ENCODE measurements around the gene MAP3K7CL. TPM values are rescaled to one million over a fixed set of nuclear protein-coding genes. Genes with fewer than 3 reads are reported as not detected.

The MAP3K7CL gene
- total RNA-seq, 1 experiment from 2014 or later, result 0.31 TPM

DNA sequence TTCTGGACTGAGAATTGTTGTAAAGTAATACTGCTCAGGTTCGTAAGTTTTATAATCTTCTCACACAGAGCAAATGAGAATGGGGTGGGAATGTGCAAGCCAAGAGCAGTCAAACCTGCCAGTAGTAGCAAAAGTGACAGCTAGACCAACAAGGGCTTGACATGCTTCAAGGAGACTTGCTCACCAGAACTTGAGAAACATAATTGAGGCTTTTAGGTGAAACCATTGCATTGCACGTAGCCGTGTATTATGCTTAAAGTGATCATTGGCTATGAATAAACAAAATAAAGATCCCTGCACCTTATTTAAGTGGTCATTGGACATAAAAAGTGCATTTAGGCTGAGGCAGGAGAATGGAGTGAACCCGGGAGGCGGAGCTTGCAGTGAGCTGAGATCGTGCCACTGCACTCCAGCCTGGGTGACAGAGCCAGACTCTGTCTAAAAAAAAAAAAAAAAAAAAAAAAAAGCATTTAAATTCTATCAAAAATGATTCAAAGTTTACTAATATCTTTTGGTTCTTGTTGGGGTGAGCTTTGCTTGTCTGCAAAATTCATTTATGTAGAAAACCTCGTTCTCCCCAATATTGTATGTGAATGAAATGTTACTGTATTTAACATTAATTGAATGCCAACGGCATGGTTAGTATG, 45.2 kb upstream of the MAP3K7CL start:
- CTCF ChIA-PET, result no interaction called here
- no peaks in the 10 kb centered on the region for H3K36me3 ChIP-seq (ENCODE audit: control insufficient read depth, insufficient read depth, low read length)
- ATAC-seq, result no peak
- DNase-seq (ENCODE audit: low read depth, low spot score), result no peak
- no peaks in the 10 kb centered on the region for H3K4me1 ChIP-seq (ENCODE audit: control insufficient read depth, insufficient read depth, low read length)
- intact Hi-C loops (cut with micrococcal nuclease; ENCODE audit: unreplicated experiment), result no loop called here
- POLR2A ChIA-PET, result no interaction called here
- no peak for TF ChIP-seq TCF7L2 (IDR thresholded peaks at IDR 0.05; ENCODE audit: low read depth, low read length)
- no peak for TF ChIP-seq POLR2AphosphoS5 (IDR thresholded peaks at IDR 0.05; ENCODE audit: low read depth, low read length)
- TF ChIP-seq, protein P1, sequence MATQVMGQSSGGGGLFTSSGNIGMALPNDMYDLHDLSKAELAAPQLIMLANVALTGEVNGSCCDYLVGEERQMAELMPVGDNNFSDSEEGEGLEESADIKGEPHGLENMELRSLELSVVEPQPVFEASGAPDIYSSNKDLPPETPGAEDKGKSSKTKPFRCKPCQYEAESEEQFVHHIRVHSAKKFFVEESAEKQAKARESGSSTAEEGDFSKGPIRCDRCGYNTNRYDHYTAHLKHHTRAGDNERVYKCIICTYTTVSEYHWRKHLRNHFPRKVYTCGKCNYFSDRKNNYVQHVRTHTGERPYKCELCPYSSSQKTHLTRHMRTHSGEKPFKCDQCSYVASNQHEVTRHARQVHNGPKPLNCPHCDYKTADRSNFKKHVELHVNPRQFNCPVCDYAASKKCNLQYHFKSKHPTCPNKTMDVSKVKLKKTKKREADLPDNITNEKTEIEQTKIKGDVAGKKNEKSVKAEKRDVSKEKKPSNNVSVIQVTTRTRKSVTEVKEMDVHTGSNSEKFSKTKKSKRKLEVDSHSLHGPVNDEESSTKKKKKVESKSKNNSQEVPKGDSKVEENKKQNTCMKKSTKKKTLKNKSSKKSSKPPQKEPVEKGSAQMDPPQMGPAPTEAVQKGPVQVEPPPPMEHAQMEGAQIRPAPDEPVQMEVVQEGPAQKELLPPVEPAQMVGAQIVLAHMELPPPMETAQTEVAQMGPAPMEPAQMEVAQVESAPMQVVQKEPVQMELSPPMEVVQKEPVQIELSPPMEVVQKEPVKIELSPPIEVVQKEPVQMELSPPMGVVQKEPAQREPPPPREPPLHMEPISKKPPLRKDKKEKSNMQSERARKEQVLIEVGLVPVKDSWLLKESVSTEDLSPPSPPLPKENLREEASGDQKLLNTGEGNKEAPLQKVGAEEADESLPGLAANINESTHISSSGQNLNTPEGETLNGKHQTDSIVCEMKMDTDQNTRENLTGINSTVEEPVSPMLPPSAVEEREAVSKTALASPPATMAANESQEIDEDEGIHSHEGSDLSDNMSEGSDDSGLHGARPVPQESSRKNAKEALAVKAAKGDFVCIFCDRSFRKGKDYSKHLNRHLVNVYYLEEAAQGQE (IDR thresholded peaks at IDR 0.05; ENCODE audit: insufficient read depth in 1 of 2, low read depth in 2 of 2, low read length in 1 of 2), result no peak
- TF ChIP-seq, protein P2, sequence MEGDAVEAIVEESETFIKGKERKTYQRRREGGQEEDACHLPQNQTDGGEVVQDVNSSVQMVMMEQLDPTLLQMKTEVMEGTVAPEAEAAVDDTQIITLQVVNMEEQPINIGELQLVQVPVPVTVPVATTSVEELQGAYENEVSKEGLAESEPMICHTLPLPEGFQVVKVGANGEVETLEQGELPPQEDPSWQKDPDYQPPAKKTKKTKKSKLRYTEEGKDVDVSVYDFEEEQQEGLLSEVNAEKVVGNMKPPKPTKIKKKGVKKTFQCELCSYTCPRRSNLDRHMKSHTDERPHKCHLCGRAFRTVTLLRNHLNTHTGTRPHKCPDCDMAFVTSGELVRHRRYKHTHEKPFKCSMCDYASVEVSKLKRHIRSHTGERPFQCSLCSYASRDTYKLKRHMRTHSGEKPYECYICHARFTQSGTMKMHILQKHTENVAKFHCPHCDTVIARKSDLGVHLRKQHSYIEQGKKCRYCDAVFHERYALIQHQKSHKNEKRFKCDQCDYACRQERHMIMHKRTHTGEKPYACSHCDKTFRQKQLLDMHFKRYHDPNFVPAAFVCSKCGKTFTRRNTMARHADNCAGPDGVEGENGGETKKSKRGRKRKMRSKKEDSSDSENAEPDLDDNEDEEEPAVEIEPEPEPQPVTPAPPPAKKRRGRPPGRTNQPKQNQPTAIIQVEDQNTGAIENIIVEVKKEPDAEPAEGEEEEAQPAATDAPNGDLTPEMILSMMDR (IDR thresholded peaks at IDR 0.05), result no peak
- no peak for TF ChIP-seq SIN3A (IDR thresholded peaks at IDR 0.05; ENCODE audit: borderline replicate concordance, insufficient read depth, low read depth, low read length)
- H3K27ac ChIP-seq (ENCODE audit: low read length), result no peak overlapping the region
- H3K27me3 ChIP-seq (ENCODE audit: control insufficient read depth, insufficient read depth, low read length), result peaks cover 2% of the 10 kb centered on the region; the same call in 1 of the 2 replicates
- no TSS peak for BruUV-seq (replicated peaks)
- in situ Hi-C loops (cut with HindIII; ENCODE audit: low pct_unique_long_range_greater_than_20kb, low sequenced_read_pairs), result no loop called here
- no peaks in the 10 kb centered on the region for H3K9me3 ChIP-seq (ENCODE audit: control insufficient read depth, insufficient read depth, low read depth, low read length)
- no peak overlapping the region for H3K4me3 ChIP-seq (ENCODE audit: low read depth in 2 of 2, low read length in 2 of 2)

DNA sequence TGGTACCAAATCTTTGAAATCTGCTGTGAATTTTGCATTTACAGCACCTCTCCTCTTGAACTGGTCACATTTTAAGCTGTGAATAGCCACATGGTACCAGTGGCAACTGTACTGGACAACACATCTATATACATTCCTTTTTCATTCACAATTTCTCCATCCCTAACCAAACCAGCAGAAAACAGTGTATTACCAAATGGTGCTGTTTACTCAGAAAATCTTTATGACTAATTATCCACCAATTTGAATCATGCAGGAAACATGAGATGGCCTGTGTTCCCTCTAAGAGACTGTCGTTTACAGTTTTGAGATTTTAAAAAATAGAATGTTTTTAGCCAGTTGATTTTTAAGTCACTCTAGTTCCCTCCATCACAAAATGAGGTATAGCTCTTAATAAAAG, 39.4 kb upstream of the MAP3K7CL start:
- intact Hi-C loops (cut with micrococcal nuclease; ENCODE audit: unreplicated experiment), result loop anchor here (2.0 kb wide), 1 partner anchor 282 kb away; no protein-coding TSS in a partner anchor
- DNase-seq (ENCODE audit: low read depth, low spot score) (no peak), ATAC-seq (no peak)
- Histone ChIP-seq H3K4me1 (ENCODE audit: control insufficient read depth, insufficient read depth, low read length) (no peaks in the 10 kb centered on the region), H3K36me3 (ENCODE audit: control insufficient read depth, insufficient read depth, low read length) (no peaks in the 10 kb centered on the region; the same call in 1 of the 2 replicates), H3K27ac (ENCODE audit: low read length) (no peak overlapping the region), H3K27me3 (ENCODE audit: control insufficient read depth, insufficient read depth, low read length) (no peaks in the 10 kb centered on the region), H3K9me3 (ENCODE audit: control insufficient read depth, insufficient read depth, low read depth, low read length) (no peaks in the 10 kb centered on the region), H3K4me3 (ENCODE audit: low read depth in 2 of 2, low read length in 2 of 2) (no peak overlapping the region)
- ChIA-PET POLR2A (no interaction called here), CTCF (interaction anchor here (0.6 kb wide), 1 partner anchor 195 kb away, joined by 6 read pairs; no protein-coding TSS in a partner anchor)
- TF ChIP-seq, protein P1 (IDR thresholded peaks at IDR 0.05; ENCODE audit: insufficient read depth in 1 of 2, low read depth in 2 of 2, low read length in 1 of 2), result no peak
- TF ChIP-seq POLR2AphosphoS5 (IDR thresholded peaks at IDR 0.05; ENCODE audit: low read depth, low read length) (no peak), SIN3A (IDR thresholded peaks at IDR 0.05; ENCODE audit: borderline replicate concordance, insufficient read depth, low read depth, low read length) (no peak), TCF7L2 (IDR thresholded peaks at IDR 0.05; ENCODE audit: low read depth, low read length) (no peak)
- TF ChIP-seq, protein P2 (IDR thresholded peaks at IDR 0.05), result no peak
- in situ Hi-C loops (cut with HindIII; ENCODE audit: low pct_unique_long_range_greater_than_20kb, low sequenced_read_pairs), result no loop called here
- BruUV-seq (replicated peaks), result no TSS peak

All from Panc1 (cell line).